Prostate gland (tissue), 2 donors: ENCODE data around the gene OSCP1.

ENCODE experiments used
- POLR2A ChIP-seq: fragments of 450-650 bp; IDR thresholded peaks from one replicate; pipeline ENCODE4 v1.6.1; 2016; ENCODE audit warnings: antibody characterized with exemption, mild to moderate bottlenecking
- POLR2AphosphoS5 ChIP-seq: sonication (generic); formaldehyde crosslinking; IDR thresholded peaks from one replicate; pipeline ENCODE4 v1.6.1; 2017; ENCODE audit warnings: antibody characterized with exemption
- TF ChIP-seq, protein P1 (sequence below), 4 experiments: fragments of 200-600 bp in 2 of 4; fragments of 450-650 bp in 2 of 4; sonication (generic) in 2 of 4; IDR thresholded peaks; 1 replicate in 3 of 4; 2 replicates in 1 of 4; pipeline ENCODE4 v1.5.1; 2016 to 2019; ENCODE audit warnings: antibody characterized with exemption in 4 of 4, mild to moderate bottlenecking in 2 of 4, moderate library complexity in 2 of 4

GRCh38 chr1:36469163-36469562 lies 18.9 kb upstream of the OSCP1 start:
- TF ChIP-seq, protein P1, sequence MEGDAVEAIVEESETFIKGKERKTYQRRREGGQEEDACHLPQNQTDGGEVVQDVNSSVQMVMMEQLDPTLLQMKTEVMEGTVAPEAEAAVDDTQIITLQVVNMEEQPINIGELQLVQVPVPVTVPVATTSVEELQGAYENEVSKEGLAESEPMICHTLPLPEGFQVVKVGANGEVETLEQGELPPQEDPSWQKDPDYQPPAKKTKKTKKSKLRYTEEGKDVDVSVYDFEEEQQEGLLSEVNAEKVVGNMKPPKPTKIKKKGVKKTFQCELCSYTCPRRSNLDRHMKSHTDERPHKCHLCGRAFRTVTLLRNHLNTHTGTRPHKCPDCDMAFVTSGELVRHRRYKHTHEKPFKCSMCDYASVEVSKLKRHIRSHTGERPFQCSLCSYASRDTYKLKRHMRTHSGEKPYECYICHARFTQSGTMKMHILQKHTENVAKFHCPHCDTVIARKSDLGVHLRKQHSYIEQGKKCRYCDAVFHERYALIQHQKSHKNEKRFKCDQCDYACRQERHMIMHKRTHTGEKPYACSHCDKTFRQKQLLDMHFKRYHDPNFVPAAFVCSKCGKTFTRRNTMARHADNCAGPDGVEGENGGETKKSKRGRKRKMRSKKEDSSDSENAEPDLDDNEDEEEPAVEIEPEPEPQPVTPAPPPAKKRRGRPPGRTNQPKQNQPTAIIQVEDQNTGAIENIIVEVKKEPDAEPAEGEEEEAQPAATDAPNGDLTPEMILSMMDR (IDR thresholded peaks at IDR 0.05), result no peak
- TF ChIP-seq POLR2A (no peak), POLR2AphosphoS5 (no peak)
